ENCODE data around the gene EPN2.

EPN2 gene

GRCh38 chr17:19343256-19343630 lies 106.1 kb downstream of the EPN2 start:
- DNase-seq (ENCODE audit: low read depth): no peak
- H3K4me3 ChIP-seq (ENCODE audit: control insufficient read depth, low read depth, low read length): no peak overlapping the region
- TF ChIP-seq CTCF (conservative IDR thresholded peaks at IDR 0.05; ENCODE audit: control insufficient read depth, insufficient read depth, low read depth, low read length): no peak

GRCh38 chr17:19343671-19344151 lies 106.5 kb downstream of the EPN2 start:
- TF ChIP-seq CTCF (conservative IDR thresholded peaks at IDR 0.05; ENCODE audit: control insufficient read depth, insufficient read depth, low read depth, low read length): no peak
- no peak overlapping the region for H3K4me3 ChIP-seq (ENCODE audit: control insufficient read depth, low read depth, low read length)
- DNase-seq (ENCODE audit: low read depth): no peak

GRCh38 chr17:19344311-19345066 lies 107.3 kb downstream of the EPN2 start:
- no peak for DNase-seq (ENCODE audit: low read depth)
- no peak for TF ChIP-seq CTCF (conservative IDR thresholded peaks at IDR 0.05; ENCODE audit: control insufficient read depth, insufficient read depth, low read depth, low read length)
- no peak overlapping the region for H3K4me3 ChIP-seq (ENCODE audit: control insufficient read depth, low read depth, low read length)

- H3K4me3 ChIP-seq (ENCODE audit: control insufficient read depth, low read depth, low read length): no peak overlapping the region
- DNase-seq (ENCODE audit: low read depth): no peak
- no peak for TF ChIP-seq CTCF (conservative IDR thresholded peaks at IDR 0.05; ENCODE audit: control insufficient read depth, insufficient read depth, low read depth, low read length)
Measured at GRCh38 chr17:19345067-19345460, 107.9 kb downstream of the EPN2 start.

- H3K4me3 ChIP-seq (ENCODE audit: control insufficient read depth, low read depth, low read length): no peak overlapping the region
- no peak for TF ChIP-seq CTCF (conservative IDR thresholded peaks at IDR 0.05; ENCODE audit: control insufficient read depth, insufficient read depth, low read depth, low read length)
- DNase-seq (ENCODE audit: low read depth): no peak
Measured at GRCh38 chr17:19345486-19346350, 108.6 kb downstream of the EPN2 start.

- peak; percentile 94 for DNase-seq (ENCODE audit: low read depth)
- H3K4me3 ChIP-seq (ENCODE audit: control insufficient read depth, low read depth, low read length): no peak overlapping the region
- no peak for TF ChIP-seq CTCF (conservative IDR thresholded peaks at IDR 0.05; ENCODE audit: control insufficient read depth, insufficient read depth, low read depth, low read length)
Measured at GRCh38 chr17:19346351-19347255, 109.4 kb downstream of the EPN2 start.
